NCI-H1694 (cell line): ENCODE data around the gene ACAP2.

ENCODE experiments used
- DNase-seq: peaks from one replicate; lab custom pipeline; 2025; lab: John Stamatoyannopoulos, UW

ACAP2 gene

GRCh38 chr3:195286115-195286872 lies 156.5 kb downstream of the ACAP2 start:
- DNase-seq: no peak

GRCh38 chr3:195285372-195285771 lies 157.4 kb downstream of the ACAP2 start:
- DNase-seq: no peak

GRCh38 chr3:195284842-195285241 lies 158.0 kb downstream of the ACAP2 start:
- DNase-seq: no peak

- no peak for DNase-seq
These were observed 159.9 kb downstream of the ACAP2 start for GRCh38 chr3:195282961-195283360.

- no peak for DNase-seq
These were observed 168.4 kb downstream of the ACAP2 start for GRCh38 chr3:195274259-195274966.

GRCh38 chr3:195271410-195272243 lies 171.2 kb downstream of the ACAP2 start:
- peak; percentile 75 for DNase-seq

- peak; percentile 90 for DNase-seq
These were observed 171.9 kb downstream of the ACAP2 start, which contains the start of gene XXYLT1 for GRCh38 chr3:195270817-195271409. Gene XXYLT1, minus strand, starts transcription at chr3:195271159. Its CDS starts 101 bp downstream, at chr3:195271058.

- DNase-seq: peak; percentile 51
These were observed 172.6 kb downstream of the ACAP2 start for GRCh38 chr3:195270079-195270816.

GRCh38 chr3:195269375-195270078 lies 173.3 kb downstream of the ACAP2 start:
- DNase-seq: no peak

- DNase-seq: no peak
These were observed 174.1 kb downstream of the ACAP2 start for GRCh38 chr3:195268576-195269309.

GRCh38 chr3:195267096-195267495 lies 175.7 kb downstream of the ACAP2 start:
- no peak for DNase-seq

GRCh38 chr3:195266428-195266827 lies 176.4 kb downstream of the ACAP2 start:
- DNase-seq: no peak

GRCh38 chr3:195265363-195265976 lies 177.3 kb downstream of the ACAP2 start:
- DNase-seq: no peak

GRCh38 chr3:195263925-195264600 lies 178.8 kb downstream of the ACAP2 start:
- no peak for DNase-seq

- DNase-seq: no peak
These were observed 179.5 kb downstream of the ACAP2 start for GRCh38 chr3:195263193-195263924.

- DNase-seq: no peak
These were observed 180.9 kb downstream of the ACAP2 start for GRCh38 chr3:195261925-195262324.

GRCh38 chr3:195260280-195260905 lies 182.4 kb downstream of the ACAP2 start:
- no peak for DNase-seq
